Measurements from ENCODE around the gene LEMD2. TPM values are rescaled to one million over a fixed set of nuclear protein-coding genes. Genes with fewer than 3 reads are reported as not detected.

Gene LEMD2
- total RNA-seq, 1 experiment from 2014 or later = 91.8 TPM

GRCh38 chr6:33755070-33755869 is 33.7 kb downstream of the LEMD2 start:
- H4K91ac ChIP-seq (ENCODE audit: insufficient read length, low read depth, low read length) = no peak overlapping the region
- no peak overlapping the region for H3K56ac ChIP-seq (ENCODE audit: insufficient read length, low read depth, low read length)
- Mint-ChIP-seq H3K36me3 (ENCODE audit: insufficient read depth in 1 of 3, low read depth in 3 of 3) (no peaks in the 10 kb centered on the region), H3K9me3 (no peaks in the 10 kb centered on the region; a peak in 2 of 5 replicates), H3K27me3 (ENCODE audit: low read depth) (peaks cover 3% of the 10 kb centered on the region; the same call in 1 of the 2 replicates), H3K4me3 (no peak overlapping the region; a peak in 1 of 5 replicates), H3K4me1 (peaks cover 23 to 51% of the 10 kb centered on the region in 2 experiments), H3K27ac (no peak overlapping the region; a peak in 1 of 7 replicates)
- TF ChIP-seq, protein P1, sequence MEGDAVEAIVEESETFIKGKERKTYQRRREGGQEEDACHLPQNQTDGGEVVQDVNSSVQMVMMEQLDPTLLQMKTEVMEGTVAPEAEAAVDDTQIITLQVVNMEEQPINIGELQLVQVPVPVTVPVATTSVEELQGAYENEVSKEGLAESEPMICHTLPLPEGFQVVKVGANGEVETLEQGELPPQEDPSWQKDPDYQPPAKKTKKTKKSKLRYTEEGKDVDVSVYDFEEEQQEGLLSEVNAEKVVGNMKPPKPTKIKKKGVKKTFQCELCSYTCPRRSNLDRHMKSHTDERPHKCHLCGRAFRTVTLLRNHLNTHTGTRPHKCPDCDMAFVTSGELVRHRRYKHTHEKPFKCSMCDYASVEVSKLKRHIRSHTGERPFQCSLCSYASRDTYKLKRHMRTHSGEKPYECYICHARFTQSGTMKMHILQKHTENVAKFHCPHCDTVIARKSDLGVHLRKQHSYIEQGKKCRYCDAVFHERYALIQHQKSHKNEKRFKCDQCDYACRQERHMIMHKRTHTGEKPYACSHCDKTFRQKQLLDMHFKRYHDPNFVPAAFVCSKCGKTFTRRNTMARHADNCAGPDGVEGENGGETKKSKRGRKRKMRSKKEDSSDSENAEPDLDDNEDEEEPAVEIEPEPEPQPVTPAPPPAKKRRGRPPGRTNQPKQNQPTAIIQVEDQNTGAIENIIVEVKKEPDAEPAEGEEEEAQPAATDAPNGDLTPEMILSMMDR (conservative IDR thresholded peaks at IDR 0.05) = no peak
- no peak overlapping the region for H3K27ac ChIP-seq (ENCODE audit: insufficient read length, low read depth, low read length)
- no peaks in the 10 kb centered on the region for H3K79me1 ChIP-seq (ENCODE audit: insufficient read depth, low read depth, low read length, poor library complexity, severe bottlenecking)
- H2BK120ac ChIP-seq (ENCODE audit: low read depth, low read length, poor library complexity, severe bottlenecking) = no peak overlapping the region
- no peak overlapping the region for H2AK5ac ChIP-seq (ENCODE audit: insufficient read length, low read length)
- no peaks in the 10 kb centered on the region for H3K4me1 ChIP-seq (ENCODE audit: insufficient read depth, low read length)
- no peak for DNase-seq
- H4K5ac ChIP-seq (ENCODE audit: insufficient read length, low read depth, low read length) = no peak overlapping the region
- H3K23ac ChIP-seq (ENCODE audit: insufficient read length, low read depth, low read length) = no peak overlapping the region
- no peak overlapping the region for H3T11ph ChIP-seq (ENCODE audit: low read length)
- no peak overlapping the region for H2BK5ac ChIP-seq (ENCODE audit: insufficient read length, low read length)
- H3K18ac ChIP-seq (ENCODE audit: insufficient read length, low read depth, low read length) = no peak overlapping the region
- H3K14ac ChIP-seq (ENCODE audit: insufficient read depth, low read length) = no peak overlapping the region
- H3K9me3 ChIP-seq (ENCODE audit: control insufficient read depth, low read depth, low read length) = no peaks in the 10 kb centered on the region
- no peak overlapping the region for H3K9ac ChIP-seq (ENCODE audit: extremely low read depth, insufficient read length, low read length)
- no peak overlapping the region for H2AFZ ChIP-seq (ENCODE audit: low read length)
- H3K79me2 ChIP-seq (ENCODE audit: insufficient read depth, low read length) = no peaks in the 10 kb centered on the region
- no peak overlapping the region for H3K4ac ChIP-seq (ENCODE audit: low read depth, low read length)
- no peaks in the 10 kb centered on the region for H4K20me1 ChIP-seq (ENCODE audit: control insufficient read depth, insufficient read depth, insufficient read length)
- no peak overlapping the region for H2BK15ac ChIP-seq (ENCODE audit: low read depth, low read length)
- H2BK20ac ChIP-seq (ENCODE audit: low read depth, low read length, poor library complexity, severe bottlenecking) = no peak overlapping the region
- H4K8ac ChIP-seq (replicated peaks; ENCODE audit: insufficient read length, low read depth, low read length) = no peak overlapping the region
- H2BK12ac ChIP-seq (ENCODE audit: insufficient read length, low read depth, low read length) = no peak overlapping the region
- WGBS (ENCODE audit: extremely low coverage, insufficient read length, low lambda C conversion rate) = no CpG with 5 or more reads among the region's 13 CpGs
- H3K27me3 ChIP-seq (ENCODE audit: insufficient read depth, low read length) = no peaks in the 10 kb centered on the region
- no peaks in the 10 kb centered on the region for H3K23me2 ChIP-seq (ENCODE audit: insufficient read length, low read depth, low read length, poor library complexity, severe bottlenecking)
- H3K4me2 ChIP-seq (ENCODE audit: insufficient read depth, insufficient read length, low read length) = no peak overlapping the region
